Measurements from ENCODE around the gene STXBP2.
A peak's percentile ranks its signal among the peaks of the same experiment; 100 is the strongest.

Gene STXBP2

GRCh38 chr19:7635670-7636069, 1.2 kb upstream of the STXBP2 start:
- DNase-seq = no peak

GRCh38 chr19:7636317-7636690, 606 bp upstream of the STXBP2 start:
- no peak for DNase-seq

GRCh38 chr19:7637374-7638256, 705 bp downstream of the STXBP2 start:
- DNase-seq = peak; percentile 82

GRCh38 chr19:7638802-7639465, 2.0 kb downstream of the STXBP2 start:
- DNase-seq = no peak

- DNase-seq = no peak
Observed at GRCh38 chr19:7639863-7640348, 3.0 kb downstream of the STXBP2 start.

- DNase-seq = no peak
Observed at GRCh38 chr19:7640803-7641202, 3.9 kb downstream of the STXBP2 start.

- peak; percentile 43 for DNase-seq
Observed at GRCh38 chr19:7641290-7642276, 4.7 kb downstream of the STXBP2 start.

GRCh38 chr19:7642295-7643030, 5.6 kb downstream of the STXBP2 start:
- DNase-seq = no peak

- DNase-seq = no peak
Observed at GRCh38 chr19:7643031-7643415, 6.1 kb downstream of the STXBP2 start.

GRCh38 chr19:7643629-7644549, 7.0 kb downstream of the STXBP2 start:
- peak; percentile 72 for DNase-seq

GRCh38 chr19:7644550-7644877, 7.6 kb downstream of the STXBP2 start:
- no peak for DNase-seq

GRCh38 chr19:7645163-7645562, 8.3 kb downstream of the STXBP2 start:
- DNase-seq = peak; percentile 28

GRCh38 chr19:7645656-7646425, 8.9 kb downstream of the STXBP2 start:
- no peak for DNase-seq

GRCh38 chr19:7646426-7646700, 9.5 kb downstream of the STXBP2 start:
- no peak for DNase-seq

- DNase-seq = no peak
Observed at GRCh38 chr19:7647156-7647555, 10.2 kb downstream of the STXBP2 start.

GRCh38 chr19:7648265-7649014, 11.5 kb downstream of the STXBP2 start:
- DNase-seq = peak; percentile 48

- DNase-seq = no peak
Observed at GRCh38 chr19:7650148-7650547, 13.2 kb downstream of the STXBP2 start.

GRCh38 chr19:7652061-7652641, 15.2 kb downstream of the STXBP2 start:
- peak; percentile 93 for DNase-seq

GRCh38 chr19:7654401-7654800, 17.5 kb downstream of the STXBP2 start:
- no peak for DNase-seq

- peak; percentile 46 for DNase-seq
Observed at GRCh38 chr19:7655581-7655980, 18.7 kb downstream of the STXBP2 start.

Data from hematopoietic multipotent progenitor cell treated with erythropoietin and hydrocortisone succinate and interleukin-3 and kit ligand, for 4 days (in vitro differentiated cells).